ENCODE data around the gene AGXT.

Gene AGXT

GRCh38 chr2:240915526-240916341 lies 47.1 kb downstream of the AGXT start:
- no peak overlapping the region for H3K4me3 ChIP-seq (ENCODE audit: low read depth, low read length)
- no peak for TF ChIP-seq CTCF (IDR thresholded peaks at IDR 0.05; ENCODE audit: control insufficient read depth, extremely low read depth, insufficient read depth)
- DNase-seq (ENCODE audit: low read depth) = no peak

- no peak for TF ChIP-seq CTCF (IDR thresholded peaks at IDR 0.05; ENCODE audit: control insufficient read depth, extremely low read depth, insufficient read depth)
- H3K4me3 ChIP-seq (ENCODE audit: low read depth, low read length) = no peak overlapping the region
- DNase-seq (ENCODE audit: low read depth) = no peak
Observed at GRCh38 chr2:240916571-240917008, 48.0 kb downstream of the AGXT start.

- DNase-seq (ENCODE audit: low read depth) = no peak
- H3K4me3 ChIP-seq (ENCODE audit: low read depth, low read length) = no peak overlapping the region
- no peak for TF ChIP-seq CTCF (IDR thresholded peaks at IDR 0.05; ENCODE audit: control insufficient read depth, extremely low read depth, insufficient read depth)
Observed at GRCh38 chr2:240917009-240917683, 48.5 kb downstream of the AGXT start.

GRCh38 chr2:240917684-240918257 lies 49.1 kb downstream of the AGXT start:
- no peak for DNase-seq (ENCODE audit: low read depth)
- no peak for TF ChIP-seq CTCF (IDR thresholded peaks at IDR 0.05; ENCODE audit: control insufficient read depth, extremely low read depth, insufficient read depth)
- no peak overlapping the region for H3K4me3 ChIP-seq (ENCODE audit: low read depth, low read length)

GRCh38 chr2:240918258-240919091 lies 49.9 kb downstream of the AGXT start:
- no peak for TF ChIP-seq CTCF (IDR thresholded peaks at IDR 0.05; ENCODE audit: control insufficient read depth, extremely low read depth, insufficient read depth)
- no peak overlapping the region for H3K4me3 ChIP-seq (ENCODE audit: low read depth, low read length)
- DNase-seq (ENCODE audit: low read depth) = no peak

GRCh38 chr2:240919161-240919781 lies 50.6 kb downstream of the AGXT start:
- TF ChIP-seq CTCF (IDR thresholded peaks at IDR 0.05; ENCODE audit: control insufficient read depth, extremely low read depth, insufficient read depth) = no peak
- no peak for DNase-seq (ENCODE audit: low read depth)
- H3K4me3 ChIP-seq (ENCODE audit: low read depth, low read length) = no peak overlapping the region

Measured in LNCaP clone FGC (cell line).